DND-41 (cell line): ENCODE measurements around the gene SENP1.

ENCODE experiments used
- ATAC-seq: fragments of 200-7000 bp; cut with Tn5 transposase; 3 replicates; pipeline ENCODE4 v1.9.1; 2021; ENCODE audit warnings: low read depth; ENCODE audit not compliant: insufficient read depth
- DNase-seq: peaks from one replicate; pipeline ENCODE4 v3.0.0-alpha.2; 2020
- H2AFZ ChIP-seq: 2 replicates; pipeline ENCODE4 v1.6.0; 2012; ENCODE audit warnings: low read depth, low read length
- H3K27ac ChIP-seq: 2 replicates; pipeline ENCODE4 v1.5.1; 2012; ENCODE audit warnings: low read length, inconsistent platforms
- H3K27me3 ChIP-seq: fragments of 200-600 bp; sonication (generic); 2 replicates; pipeline ENCODE4 v1.6.0; 2012; ENCODE audit warnings: low read length, mild to moderate bottlenecking, inconsistent platforms; ENCODE audit not compliant: insufficient read depth, poor library complexity
- H3K36me3 ChIP-seq: 2 replicates; pipeline ENCODE4 v1.5.1; 2012; ENCODE audit warnings: low read length, inconsistent platforms; ENCODE audit not compliant: insufficient read depth
- H3K4me1 ChIP-seq: 2 replicates; pipeline ENCODE4 v1.5.1; 2012; ENCODE audit warnings: mild to moderate bottlenecking, low read length; ENCODE audit not compliant: insufficient read depth
- H3K4me2 ChIP-seq: 2 replicates; pipeline ENCODE4 v1.6.0; 2012; ENCODE audit warnings: mild to moderate bottlenecking, moderate library complexity, low read length, inconsistent platforms; ENCODE audit not compliant: insufficient read depth
- H3K4me3 ChIP-seq, 2 experiments: fragments of 200-600 bp in 1 of 2; shearing (Covaris generic) in 1 of 2; 2 replicates each; pipeline ENCODE4 v1.5.1; 2012 to 2016; ENCODE audit warnings: inconsistent platforms in 2 of 2, low read length in 2 of 2, mild to moderate bottlenecking in 2 of 2, low read depth in 1 of 2, moderate library complexity in 1 of 2
- H3K79me2 ChIP-seq: 2 replicates; pipeline ENCODE4 v1.6.0; 2012; ENCODE audit warnings: low read length, inconsistent platforms; ENCODE audit not compliant: insufficient read depth
- H3K9ac ChIP-seq: 2 replicates; pipeline ENCODE4 v1.6.0; 2012; ENCODE audit warnings: low read depth, mild to moderate bottlenecking, inconsistent platforms, low read length, moderate library complexity
- H3K9me3 ChIP-seq: 2 replicates; pipeline ENCODE4 v1.5.1; 2012; ENCODE audit warnings: low read length, moderate library complexity, mild to moderate bottlenecking, inconsistent platforms; ENCODE audit not compliant: insufficient read depth, severe bottlenecking
- H4K20me1 ChIP-seq: 2 replicates; pipeline ENCODE4 v1.6.0; 2012; ENCODE audit warnings: low read length; ENCODE audit not compliant: insufficient read depth
- EZH2 ChIP-seq: IDR thresholded peaks from 3 replicates; pipeline ENCODE4 v1.6.1; 2012; ENCODE audit warnings: borderline replicate concordance, low read depth, mild to moderate bottlenecking, moderate library complexity, low read length, inconsistent platforms; ENCODE audit not compliant: severe bottlenecking
- TF ChIP-seq, protein P1 (sequence below): IDR thresholded peaks from 2 replicates; pipeline ENCODE4 v1.5.1; 2012; ENCODE audit warnings: borderline replicate concordance, low read length, moderate library complexity, mild to moderate bottlenecking; ENCODE audit not compliant: poor library complexity, severe bottlenecking; ENCODE audit errors: extremely low read depth

The SENP1 gene

GRCh38 chr12:48017921-48018617 lies 87.8 kb downstream of the SENP1 start:
- ATAC-seq (no peak), DNase-seq (no peak)
- H4K20me1 ChIP-seq = no peaks in the 10 kb centered on the region
- H3K4me3 ChIP-seq = no peak overlapping the region
- H3K9ac ChIP-seq = no peak overlapping the region
- no peak for TF ChIP-seq EZH2
- TF ChIP-seq, protein P1, sequence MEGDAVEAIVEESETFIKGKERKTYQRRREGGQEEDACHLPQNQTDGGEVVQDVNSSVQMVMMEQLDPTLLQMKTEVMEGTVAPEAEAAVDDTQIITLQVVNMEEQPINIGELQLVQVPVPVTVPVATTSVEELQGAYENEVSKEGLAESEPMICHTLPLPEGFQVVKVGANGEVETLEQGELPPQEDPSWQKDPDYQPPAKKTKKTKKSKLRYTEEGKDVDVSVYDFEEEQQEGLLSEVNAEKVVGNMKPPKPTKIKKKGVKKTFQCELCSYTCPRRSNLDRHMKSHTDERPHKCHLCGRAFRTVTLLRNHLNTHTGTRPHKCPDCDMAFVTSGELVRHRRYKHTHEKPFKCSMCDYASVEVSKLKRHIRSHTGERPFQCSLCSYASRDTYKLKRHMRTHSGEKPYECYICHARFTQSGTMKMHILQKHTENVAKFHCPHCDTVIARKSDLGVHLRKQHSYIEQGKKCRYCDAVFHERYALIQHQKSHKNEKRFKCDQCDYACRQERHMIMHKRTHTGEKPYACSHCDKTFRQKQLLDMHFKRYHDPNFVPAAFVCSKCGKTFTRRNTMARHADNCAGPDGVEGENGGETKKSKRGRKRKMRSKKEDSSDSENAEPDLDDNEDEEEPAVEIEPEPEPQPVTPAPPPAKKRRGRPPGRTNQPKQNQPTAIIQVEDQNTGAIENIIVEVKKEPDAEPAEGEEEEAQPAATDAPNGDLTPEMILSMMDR = no peak
- H3K79me2 ChIP-seq = no peaks in the 10 kb centered on the region
- no peak overlapping the region for H3K27ac ChIP-seq
- H3K4me1 ChIP-seq = no peaks in the 10 kb centered on the region
- no peaks in the 10 kb centered on the region for H3K9me3 ChIP-seq
- H3K36me3 ChIP-seq = no peaks in the 10 kb centered on the region
- peaks cover 35% of the 10 kb centered on the region for H3K27me3 ChIP-seq
- no peak overlapping the region for H3K4me2 ChIP-seq
- H2AFZ ChIP-seq = no peak overlapping the region

DNA sequence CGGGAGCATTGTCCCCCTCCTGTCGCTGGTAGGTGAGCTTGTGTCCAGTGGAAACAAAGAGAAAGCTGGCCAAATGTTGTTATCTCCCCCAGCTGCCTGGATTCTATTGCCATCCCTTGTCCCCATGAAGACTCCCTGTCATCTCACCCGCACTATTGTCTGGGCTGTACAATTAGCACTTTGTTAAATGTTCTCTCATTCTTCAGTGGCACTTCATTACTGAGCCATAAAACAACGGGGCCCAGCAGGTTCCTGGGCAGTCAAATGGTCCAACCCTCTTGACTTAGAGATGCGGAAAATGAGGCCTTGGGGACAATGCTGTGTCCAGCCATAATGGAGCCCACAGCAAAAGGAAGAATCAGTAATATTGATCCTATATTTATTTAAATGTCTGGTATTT lies 88.4 kb downstream of the SENP1 start:
- H3K79me2 ChIP-seq = no peaks in the 10 kb centered on the region
- no peak overlapping the region for H3K4me3 ChIP-seq
- ATAC-seq (no peak), DNase-seq (no peak)
- H3K27me3 ChIP-seq = peaks cover 35% of the 10 kb centered on the region
- no peak for TF ChIP-seq EZH2
- TF ChIP-seq, protein P1 = no peak
- H3K9ac ChIP-seq = no peak overlapping the region
- H3K4me1 ChIP-seq = no peaks in the 10 kb centered on the region
- H3K9me3 ChIP-seq = no peaks in the 10 kb centered on the region
- H4K20me1 ChIP-seq = no peaks in the 10 kb centered on the region
- no peak overlapping the region for H2AFZ ChIP-seq
- H3K27ac ChIP-seq = no peak overlapping the region
- no peaks in the 10 kb centered on the region for H3K36me3 ChIP-seq
- no peak overlapping the region for H3K4me2 ChIP-seq

- DNase-seq (no peak), ATAC-seq (no peak)
- Histone ChIP-seq H3K4me2 (no peak overlapping the region), H3K4me1 (no peaks in the 10 kb centered on the region), H3K79me2 (no peaks in the 10 kb centered on the region), H3K4me3 (no peak overlapping the region), H3K9ac (no peak overlapping the region), H2AFZ (no peak overlapping the region), H3K36me3 (no peaks in the 10 kb centered on the region), H3K27me3 (peaks cover 30% of the 10 kb centered on the region), H4K20me1 (no peaks in the 10 kb centered on the region), H3K9me3 (no peaks in the 10 kb centered on the region), H3K27ac (no peak overlapping the region)
- TF ChIP-seq, protein P1 = no peak
- no peak for TF ChIP-seq EZH2
These were observed 89.4 kb downstream of the SENP1 start for GRCh38 chr12:48016373-48017020.
